A549 (cell line): ENCODE results near the gene TSPAN14. TPM values are rescaled to one million over a fixed set of nuclear protein-coding genes. Genes with fewer than 3 reads are reported as not detected.

Source experiments
- ATAC-seq, 2 experiments: fragments of 200-7000 bp in 1 of 2; fragments of >200 bp in 1 of 2; cut with Nextera tagmentation in 1 of 2; cut with Tn5 transposase in 1 of 2; 3 replicates each; pipeline versions ENCODE4 v1.8.0 to v1.9.1; 2018 to 2020; ENCODE audit warnings: mild to moderate bottlenecking in 1 of 2, moderate library complexity in 1 of 2
- CTCF ChIA-PET: fragments of 300-600 bp; sonication (Branson Sonifier 250); formaldehyde crosslinking; extraction: SDS; loops from one replicate; lab custom pipeline; 2021; ENCODE audit warnings: antibody characterized with exemption, inconsistent platforms; lab: Yijun Ruan, JAX
- POLR2A ChIA-PET: fragments of 350-600 bp; formaldehyde crosslinking; extraction: SDS; loops from one replicate; lab custom pipeline; 2021; ENCODE audit warnings: antibody characterized with exemption, inconsistent platforms; lab: Yijun Ruan, JAX
- DNase-seq, 2 experiments: peaks; one replicate each; pipeline versions ENCODE4 v3.0.0 to v3.0.0-alpha.2; 2011 to 2016; ENCODE audit warnings: low read depth in 1 of 2, low spot score in 1 of 2
- FAIRE-seq: peaks from 2 replicates; lab custom pipeline; 2011; peaks lifted over from hg19 to GRCh38; lab: Jason Lieb, UNC
- H3K27ac ChIP-seq, 2 experiments: fragments of >200 bp; sonication (Bioruptor Twin); formaldehyde crosslinking; 3 replicates each; pipeline ENCODE4 v1.5.1; 2016 to 2017
- H3K4me1 ChIP-seq: fragments of >200 bp; sonication (Bioruptor Twin); formaldehyde crosslinking; 3 replicates; pipeline ENCODE4 v1.6.1; 2016
- H3K4me2 ChIP-seq: fragments of >200 bp; sonication (Bioruptor Twin); formaldehyde crosslinking; 3 replicates; pipeline ENCODE4 v1.6.1; 2016
- H3K4me3 ChIP-seq: fragments of >200 bp; sonication (Bioruptor Twin); formaldehyde crosslinking; 3 replicates; pipeline ENCODE4 v1.5.1; 2016
- H3K9me3 ChIP-seq: fragments of >200 bp; sonication (Bioruptor Twin); formaldehyde crosslinking; 3 replicates; pipeline ENCODE4 v1.6.1; 2016
- BCL3 ChIP-seq: fragments of >200 bp; sonication (Bioruptor Twin); formaldehyde crosslinking; IDR thresholded peaks from 3 replicates; pipeline ENCODE4 v1.6.1; 2016
- CBX8 ChIP-seq: fragments of 200-600 bp; sonication (generic); IDR thresholded peaks from 2 replicates; pipeline ENCODE4 v1.6.1; 2016
- CEBPB ChIP-seq, 2 experiments: fragments of >200 bp in 1 of 2; sonication (Bioruptor Twin) in 1 of 2; formaldehyde crosslinking in 1 of 2; IDR thresholded peaks; 2 replicates each; pipeline ENCODE4 v1.6.1; 2012 to 2016
- CHD4 ChIP-seq: fragments of 200-600 bp; sonication (generic); IDR thresholded peaks from 2 replicates; pipeline ENCODE4 v1.6.1; 2016; ENCODE audit warnings: antibody characterized with exemption, mild to moderate bottlenecking, borderline replicate concordance
- CTCF ChIP-seq: fragments of >200 bp; sonication (Bioruptor Twin); formaldehyde crosslinking; IDR thresholded peaks from 3 replicates; pipeline ENCODE4 v1.5.1; 2016
- ELK1 ChIP-seq: fragments of 150-350 bp; IDR thresholded peaks from 2 replicates; pipeline ENCODE4 v1.6.1; 2014; ENCODE audit warnings: low read depth, mild to moderate bottlenecking, low read length
- EP300 ChIP-seq, 2 experiments: fragments of >200 bp; sonication (Bioruptor Twin); formaldehyde crosslinking; IDR thresholded peaks; 2 replicates in 1 of 2; 3 replicates in 1 of 2; pipeline ENCODE4 v1.6.1; 2016 to 2017
- JUN ChIP-seq, 2 experiments: fragments of >200 bp; sonication (Bioruptor Twin); formaldehyde crosslinking; IDR thresholded peaks; 2 replicates in 1 of 2; 3 replicates in 1 of 2; pipeline ENCODE4 v1.6.1; 2016 to 2017
- MYC ChIP-seq: IDR thresholded peaks from 2 replicates; pipeline ENCODE4 v1.6.1; 2012; ENCODE audit warnings: mild to moderate bottlenecking, inconsistent platforms, low read length, improper control_type of control experiment, borderline replicate concordance
- NPAS2 ChIP-seq: fragments of 250-450 bp; sonication (Bioruptor Pico); IDR thresholded peaks from 2 replicates; pipeline ENCODE4 v1.8.0; 2022; ENCODE audit warnings: mild to moderate bottlenecking, moderate library complexity, borderline replicate concordance
- RAD21 ChIP-seq, 2 experiments: fragments of >200 bp in 1 of 2; sonication (Bioruptor Twin) in 1 of 2; formaldehyde crosslinking in 1 of 2; IDR thresholded peaks in 1 of 2; conservative IDR thresholded peaks in 1 of 2; 2 replicates in 1 of 2; 3 replicates in 1 of 2; pipeline ENCODE4 v1.6.1; 2012 to 2018; ENCODE audit warnings: inconsistent platforms in 1 of 2
- RARB ChIP-seq: fragments of 250-450 bp; sonication (Bioruptor Pico); IDR thresholded peaks from 2 replicates; pipeline ENCODE4 v1.8.0; 2021; ENCODE audit warnings: mild to moderate bottlenecking, moderate library complexity
- RNF2 ChIP-seq: fragments of 200-600 bp; sonication (generic); IDR thresholded peaks from 2 replicates; pipeline ENCODE4 v1.6.1; 2016; ENCODE audit warnings: low read depth, mild to moderate bottlenecking, antibody characterized with exemption, moderate library complexity, borderline replicate concordance
- USF2 ChIP-seq: fragments of 450-650 bp; IDR thresholded peaks from 2 replicates; pipeline ENCODE4 v1.6.1; 2014; ENCODE audit warnings: antibody characterized with exemption
- ZC3H11A ChIP-seq: fragments of 450-650 bp; IDR thresholded peaks from 2 replicates; pipeline ENCODE4 v1.6.1; 2014; ENCODE audit warnings: antibody characterized with exemption, mild to moderate bottlenecking
- ZFP36 ChIP-seq: fragments of 450-650 bp; IDR thresholded peaks from 2 replicates; pipeline ENCODE4 v1.6.1; 2014; ENCODE audit warnings: borderline replicate concordance; ENCODE audit not compliant: partially characterized antibody
- WGBS: methylation state at CpG from one replicate; pipeline ENCODE4 v1.1.6; 2017; ENCODE audit errors: missing lambda C conversion rate; 5-methylcytosine and 5-hydroxymethylcytosine counted together
- polyA plus RNA-seq, 4 experiments: library from polyadenylated mRNA; depleted of rRNA in 3 of 4; stranded (reverse); fragments of >200 nt; fragmentation: RNase III in 1 of 4; extraction: RNeasy Plus Mini Kit Qiagen cat#74134 plus additional on column Dnase treatment in 1 of 4; gene quantifications; 2 replicates in 3 of 4; 3 replicates in 1 of 4; pipeline ENCODE4 v1.2.3, GENCODE V29; 2011 to 2017
- TF ChIP-seq, protein P1 (sequence below): IDR thresholded peaks from 2 replicates; pipeline ENCODE4 v1.6.1; 2012; ENCODE audit warnings: low read depth, borderline replicate concordance
- TF ChIP-seq, protein P2 (sequence below): fragments of 250-450 bp; sonication (Bioruptor Pico); IDR thresholded peaks from 2 replicates; pipeline ENCODE4 v1.5.0; 2021; ENCODE audit warnings: mild to moderate bottlenecking, moderate library complexity, borderline replicate concordance
- TF ChIP-seq, protein P3 (sequence below): fragments of 200-600 bp; sonication (generic); IDR thresholded peaks from 2 replicates; pipeline ENCODE4 v1.6.1; 2016; ENCODE audit warnings: antibody characterized with exemption, mild to moderate bottlenecking, moderate library complexity

TSPAN14 gene
- polyA plus RNA-seq, 2 of the 4 experiments (the other 2 are of a cell fraction) = 87.0 to 124 TPM

- CTCF ChIA-PET = interaction anchor here (0.6 to 38.6 kb wide), 3 partner anchors 10 to 51 kb away, joined by 3 to 928 read pairs (median 14); no protein-coding TSS in a partner anchor
- FAIRE-seq (no peak), ATAC-seq (peak; percentile 42 to 55), DNase-seq (no peak)
- WGBS = 0% methylated on average over 20 of the region's 81 CpGs
- TF ChIP-seq NPAS2 (no peak), RAD21 (conservative IDR thresholded peaks at IDR 0.05 in 1 of 2, IDR thresholded peaks at IDR 0.05 in 1 of 2) (no peak), JUN (IDR thresholded peaks at IDR 0.05) (0 out of 5 replicates have a peak, but pooled peaks of 1 of the 2 experiments have one; percentile 21), MYC (no peak), CHD4 (no peak)
- TF ChIP-seq, protein P1, sequence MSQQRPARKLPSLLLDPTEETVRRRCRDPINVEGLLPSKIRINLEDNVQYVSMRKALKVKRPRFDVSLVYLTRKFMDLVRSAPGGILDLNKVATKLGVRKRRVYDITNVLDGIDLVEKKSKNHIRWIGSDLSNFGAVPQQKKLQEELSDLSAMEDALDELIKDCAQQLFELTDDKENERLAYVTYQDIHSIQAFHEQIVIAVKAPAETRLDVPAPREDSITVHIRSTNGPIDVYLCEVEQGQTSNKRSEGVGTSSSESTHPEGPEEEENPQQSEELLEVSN = no peak
- TF ChIP-seq, protein P2, sequence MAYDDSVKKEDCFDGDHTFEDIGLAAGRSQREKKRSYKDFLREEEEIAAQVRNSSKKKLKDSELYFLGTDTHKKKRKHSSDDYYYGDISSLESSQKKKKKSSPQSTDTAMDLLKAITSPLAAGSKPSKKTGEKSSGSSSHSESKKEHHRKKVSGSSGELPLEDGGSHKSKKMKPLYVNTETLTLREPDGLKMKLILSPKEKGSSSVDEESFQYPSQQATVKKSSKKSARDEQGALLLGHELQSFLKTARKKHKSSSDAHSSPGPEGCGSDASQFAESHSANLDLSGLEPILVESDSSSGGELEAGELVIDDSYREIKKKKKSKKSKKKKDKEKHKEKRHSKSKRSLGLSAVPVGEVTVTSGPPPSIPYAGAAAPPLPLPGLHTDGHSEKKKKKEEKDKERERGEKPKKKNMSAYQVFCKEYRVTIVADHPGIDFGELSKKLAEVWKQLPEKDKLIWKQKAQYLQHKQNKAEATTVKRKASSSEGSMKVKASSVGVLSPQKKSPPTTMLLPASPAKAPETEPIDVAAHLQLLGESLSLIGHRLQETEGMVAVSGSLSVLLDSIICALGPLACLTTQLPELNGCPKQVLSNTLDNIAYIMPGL (CRISPR knock-in tag) = no peak
- Histone ChIP-seq H3K4me3 (peak overlapping the region; percentile 98), H3K27ac (peak overlapping the region; percentile 99 to 100), H3K4me1 (peaks cover 59% of the 10 kb centered on the region), H3K9me3 (peaks cover 14% of the 10 kb centered on the region), H3K4me2 (peak overlapping the region; percentile 93)
- POLR2A ChIA-PET = interaction anchor here (1.2 kb wide), 1 partner anchor 51 kb away, joined by 8 read pairs; no protein-coding TSS in a partner anchor
Observed at GRCh38 chr10:80454513-80455460, 677 bp downstream of the TSPAN14 start.

GRCh38 chr10:80455461-80456349, 1.6 kb downstream of the TSPAN14 start:
- peaks cover 63% of the 10 kb centered on the region for H3K4me1 ChIP-seq
- H3K4me3 ChIP-seq = peak overlapping the region; percentile 98
- CTCF ChIA-PET = interaction anchor here (3.1 to 38.6 kb wide), 2 partner anchors 11 to 50 kb away, joined by 14 to 928 read pairs; no protein-coding TSS in a partner anchor
- DNase-seq (no peak), ATAC-seq (no peak), FAIRE-seq (no peak)
- POLR2A ChIA-PET = interaction anchor here (1.2 kb wide), 1 partner anchor 50 kb away, joined by 8 read pairs; no protein-coding TSS in a partner anchor
- H3K27ac ChIP-seq = peak overlapping the region; percentile 99 to 100
- H3K9me3 ChIP-seq = peaks cover 14% of the 10 kb centered on the region
- H3K4me2 ChIP-seq = peak overlapping the region; percentile 93
- 42% methylated on average over 13 of the region's 13 CpGs for WGBS
- TF ChIP-seq JUN (IDR thresholded peaks at IDR 0.05) (no peak), BCL3 (no peak), CEBPB (IDR thresholded peaks at IDR 0.05) (no peak), ZFP36 (no peak), CBX8 (no peak), ZC3H11A (no peak), ELK1 (no peak), CTCF (no peak), EP300 (IDR thresholded peaks at IDR 0.05) (no peak), USF2 (no peak), RNF2 (no peak), RARB (CRISPR knock-in tag) (no peak)
- TF ChIP-seq, protein P3, sequence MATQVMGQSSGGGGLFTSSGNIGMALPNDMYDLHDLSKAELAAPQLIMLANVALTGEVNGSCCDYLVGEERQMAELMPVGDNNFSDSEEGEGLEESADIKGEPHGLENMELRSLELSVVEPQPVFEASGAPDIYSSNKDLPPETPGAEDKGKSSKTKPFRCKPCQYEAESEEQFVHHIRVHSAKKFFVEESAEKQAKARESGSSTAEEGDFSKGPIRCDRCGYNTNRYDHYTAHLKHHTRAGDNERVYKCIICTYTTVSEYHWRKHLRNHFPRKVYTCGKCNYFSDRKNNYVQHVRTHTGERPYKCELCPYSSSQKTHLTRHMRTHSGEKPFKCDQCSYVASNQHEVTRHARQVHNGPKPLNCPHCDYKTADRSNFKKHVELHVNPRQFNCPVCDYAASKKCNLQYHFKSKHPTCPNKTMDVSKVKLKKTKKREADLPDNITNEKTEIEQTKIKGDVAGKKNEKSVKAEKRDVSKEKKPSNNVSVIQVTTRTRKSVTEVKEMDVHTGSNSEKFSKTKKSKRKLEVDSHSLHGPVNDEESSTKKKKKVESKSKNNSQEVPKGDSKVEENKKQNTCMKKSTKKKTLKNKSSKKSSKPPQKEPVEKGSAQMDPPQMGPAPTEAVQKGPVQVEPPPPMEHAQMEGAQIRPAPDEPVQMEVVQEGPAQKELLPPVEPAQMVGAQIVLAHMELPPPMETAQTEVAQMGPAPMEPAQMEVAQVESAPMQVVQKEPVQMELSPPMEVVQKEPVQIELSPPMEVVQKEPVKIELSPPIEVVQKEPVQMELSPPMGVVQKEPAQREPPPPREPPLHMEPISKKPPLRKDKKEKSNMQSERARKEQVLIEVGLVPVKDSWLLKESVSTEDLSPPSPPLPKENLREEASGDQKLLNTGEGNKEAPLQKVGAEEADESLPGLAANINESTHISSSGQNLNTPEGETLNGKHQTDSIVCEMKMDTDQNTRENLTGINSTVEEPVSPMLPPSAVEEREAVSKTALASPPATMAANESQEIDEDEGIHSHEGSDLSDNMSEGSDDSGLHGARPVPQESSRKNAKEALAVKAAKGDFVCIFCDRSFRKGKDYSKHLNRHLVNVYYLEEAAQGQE = no peak
